Effector memory CD4-positive, alpha-beta T cell (primary cell): ENCODE measurements around the gene OXCT1.
A peak's percentile ranks its signal among the peaks of the same experiment; 100 is the strongest.

Experiments
- DNase-seq, 3 donors: peaks; one replicate each; pipeline ENCODE4 v3.0.0-alpha.2; 2020
- H3K27ac ChIP-seq: 2 replicates; pipeline ENCODE4 v1.7.0; 2013; ENCODE audit warnings: mild to moderate bottlenecking, low read length, moderate library complexity; ENCODE audit not compliant: insufficient read depth, poor library complexity, severe bottlenecking
- H3K27me3 ChIP-seq: replicated peaks from 2 replicates; pipeline ENCODE4 v1.7.0; 2013; ENCODE audit warnings: mild to moderate bottlenecking, low read length; ENCODE audit not compliant: insufficient read depth, control insufficient read depth, poor library complexity, severe bottlenecking
- H3K36me3 ChIP-seq: 2 replicates; pipeline ENCODE4 v1.7.0; 2013; ENCODE audit warnings: mild to moderate bottlenecking, low read length, moderate library complexity; ENCODE audit not compliant: control insufficient read depth, insufficient read depth
- H3K4me1 ChIP-seq: 2 replicates; pipeline ENCODE4 v1.7.0; 2013; ENCODE audit warnings: low read length, mild to moderate bottlenecking; ENCODE audit not compliant: control insufficient read depth, insufficient read depth, poor library complexity, severe bottlenecking
- H3K4me3 ChIP-seq: 2 replicates; pipeline ENCODE4 v1.7.0; 2013; ENCODE audit warnings: low read length, low read depth, mild to moderate bottlenecking; ENCODE audit not compliant: insufficient read depth, poor library complexity, severe bottlenecking
- H3K9me3 ChIP-seq: 2 replicates; pipeline ENCODE4 v1.7.0; 2013; ENCODE audit warnings: mild to moderate bottlenecking, low read length, moderate library complexity; ENCODE audit not compliant: control insufficient read depth
- total RNA-seq, 3 donors: gene quantifications; one replicate each; lab custom pipeline; 2026; lab: John Stamatoyannopoulos, UW

The OXCT1 gene
- total RNA-seq = 58.3 to 63.0 (median 58.8) reads per million in 3 donors

GRCh38 chr5:41869724-41870626 is at the start of gene OXCT1:
TSS of gene OXCT1 (minus strand) at chr5:41870425. CDS start at chr5:41870358, 67 bp downstream.
- DNase-seq = peak; percentile 89 to 90 (median 90)
- Histone ChIP-seq H3K27ac (peak within 1 kb of the TSS; percentile 87), H3K36me3 (no peaks in the 10 kb centered on the region), H3K4me3 (peak within 1 kb of the TSS; percentile 92), H3K4me1 (peaks cover 13% of the 10 kb centered on the region), H3K27me3 (no peaks in the 10 kb centered on the region), H3K9me3 (no peaks in the 10 kb centered on the region)

GRCh38 chr5:41918105-41918504 is 47.9 kb upstream of the OXCT1 start:
- Histone ChIP-seq H3K4me3 (no peak overlapping the region), H3K4me1 (no peaks in the 10 kb centered on the region), H3K9me3 (no peaks in the 10 kb centered on the region), H3K27me3 (no peaks in the 10 kb centered on the region), H3K36me3 (peaks cover 49% of the 10 kb centered on the region), H3K27ac (no peak overlapping the region)
- DNase-seq = no peak

- no peak for DNase-seq
These were observed 38.3 kb upstream of the OXCT1 start for GRCh38 chr5:41908374-41909079.

GRCh38 chr5:41906151-41906550 is 35.9 kb upstream of the OXCT1 start:
- DNase-seq = no peak
- H3K4me3 ChIP-seq = no peak overlapping the region

More at GRCh38 chr5:41908374-41909079, 38.3 kb upstream of the OXCT1 start:
- Histone ChIP-seq H3K27ac (no peak overlapping the region), H3K36me3 (peaks cover 52% of the 10 kb centered on the region), H3K27me3 (no peaks in the 10 kb centered on the region), H3K9me3 (no peaks in the 10 kb centered on the region), H3K4me1 (peaks cover 12% of the 10 kb centered on the region), H3K4me3 (no peak overlapping the region)

GRCh38 chr5:41903892-41904799 is 33.9 kb upstream of the OXCT1 start, which contains the start of gene RIMOC1:
TSS of gene RIMOC1 (plus strand) at chr5:41904344. CDS start at chr5:41904368, 24 bp downstream.
- Histone ChIP-seq H3K9me3 (no peaks in the 10 kb centered on the region), H3K4me3 (peak within 1 kb of the TSS; percentile 65), H3K4me1 (peaks cover 14% of the 10 kb centered on the region), H3K36me3 (peaks cover 17% of the 10 kb centered on the region), H3K27ac (peak within 1 kb of the TSS; percentile 75), H3K27me3 (no peaks in the 10 kb centered on the region)
- DNase-seq = peak; percentile 96 to 97 (median 96)

More at GRCh38 chr5:41906151-41906550, 35.9 kb upstream of the OXCT1 start:
- H3K4me1 ChIP-seq = peaks cover 14% of the 10 kb centered on the region
- H3K27me3 ChIP-seq = no peaks in the 10 kb centered on the region
- H3K9me3 ChIP-seq = no peaks in the 10 kb centered on the region
- peaks cover 30% of the 10 kb centered on the region for H3K36me3 ChIP-seq
- no peak overlapping the region for H3K27ac ChIP-seq

GRCh38 chr5:41903382-41903891 is 33.2 kb upstream of the OXCT1 start:
- no peak for DNase-seq
- peak overlapping the region; percentile 75 for H3K27ac ChIP-seq
- peaks cover 14% of the 10 kb centered on the region for H3K4me1 ChIP-seq
- no peaks in the 10 kb centered on the region for H3K27me3 ChIP-seq
- peaks cover 10% of the 10 kb centered on the region for H3K36me3 ChIP-seq
- H3K9me3 ChIP-seq = no peaks in the 10 kb centered on the region
- H3K4me3 ChIP-seq = peak overlapping the region; percentile 65

GRCh38 chr5:41896230-41896629 is 26.0 kb upstream of the OXCT1 start:
- no peaks in the 10 kb centered on the region for H3K4me1 ChIP-seq
- no peaks in the 10 kb centered on the region for H3K27me3 ChIP-seq
- H3K9me3 ChIP-seq = no peaks in the 10 kb centered on the region
- H3K4me3 ChIP-seq = no peak overlapping the region
- no peak for DNase-seq
- H3K27ac ChIP-seq = no peak overlapping the region
- H3K36me3 ChIP-seq = no peaks in the 10 kb centered on the region

- no peaks in the 10 kb centered on the region for H3K9me3 ChIP-seq
- no peak overlapping the region for H3K4me3 ChIP-seq
- H3K27me3 ChIP-seq = no peaks in the 10 kb centered on the region
- no peaks in the 10 kb centered on the region for H3K36me3 ChIP-seq
- no peak overlapping the region for H3K27ac ChIP-seq
- no peak for DNase-seq
- H3K4me1 ChIP-seq = no peaks in the 10 kb centered on the region
These were observed 23.0 kb upstream of the OXCT1 start for GRCh38 chr5:41893074-41893851.

GRCh38 chr5:41892031-41892430 is 21.8 kb upstream of the OXCT1 start:
- Histone ChIP-seq H3K9me3 (no peaks in the 10 kb centered on the region), H3K4me1 (no peaks in the 10 kb centered on the region), H3K4me3 (no peak overlapping the region), H3K27ac (no peak overlapping the region), H3K27me3 (no peaks in the 10 kb centered on the region), H3K36me3 (no peaks in the 10 kb centered on the region)
- no peak for DNase-seq
